NCI-H526 (cell line): ENCODE data around the gene ZFP69B.
"Not testable (repeated sequence)": the region's sequence is repeated elsewhere in the genome, so short reads cannot be mapped to it uniquely, and the experiment has no call there.

ENCODE experiments used
- DNase-seq, 2 experiments: peaks; one replicate each; lab custom pipeline; 2025; lab: John Stamatoyannopoulos, UW

ZFP69B gene

GRCh38 chr1:40435876-40436275 is 14.4 kb upstream of the ZFP69B start:
- no peak for DNase-seq

- peak in 1 of 2 experiments; percentile 72 for DNase-seq
Measured at GRCh38 chr1:40438391-40439015, 11.8 kb upstream of the ZFP69B start.

- DNase-seq = no peak
Measured at GRCh38 chr1:40439247-40439646, 11.0 kb upstream of the ZFP69B start.

GRCh38 chr1:40450495-40451237 is 390 bp downstream of the ZFP69B start:
- peak; percentile 60 to 68 for DNase-seq

- DNase-seq = no peak
Measured at GRCh38 chr1:40451238-40451585, 936 bp downstream of the ZFP69B start.

- DNase-seq = no peak
Measured at GRCh38 chr1:40454873-40455272, 4.6 kb downstream of the ZFP69B start.

- DNase-seq = no peak
Measured at GRCh38 chr1:40462956-40463590, 12.8 kb downstream of the ZFP69B start.

- DNase-seq = no peak
Measured at GRCh38 chr1:40469327-40469726, 19.1 kb downstream of the ZFP69B start.

- DNase-seq = no peak
Measured at GRCh38 chr1:40475268-40475667, 25.0 kb downstream of the ZFP69B start.

- peak; percentile 60 to 95 for DNase-seq
Measured at GRCh38 chr1:40476924-40477677, 26.8 kb downstream of the ZFP69B start, which contains the start of gene ZFP69. ZFP69 (plus strand) TSS chr1:40477290; CDS start chr1:40479362, 2,072 bp downstream.

- peak in 1 of 2 experiments; percentile 65 for DNase-seq
Measured at GRCh38 chr1:40477678-40478053, 27.4 kb downstream of the ZFP69B start.

- DNase-seq = no peak
Measured at GRCh38 chr1:40478276-40478675, 28.0 kb downstream of the ZFP69B start.

- DNase-seq = no peak
Measured at GRCh38 chr1:40479156-40479555, 28.9 kb downstream of the ZFP69B start.

GRCh38 chr1:40495315-40495903 is 45.1 kb downstream of the ZFP69B start:
- no peak for DNase-seq

- DNase-seq = not testable (repeated sequence)
Measured at GRCh38 chr1:40502651-40503050, 52.4 kb downstream of the ZFP69B start.

GRCh38 chr1:40507973-40508372 is 57.7 kb downstream of the ZFP69B start:
- DNase-seq = no peak

GRCh38 chr1:40508375-40509341 is 58.4 kb downstream of the ZFP69B start, which contains the start of gene EXO5:
EXO5 (plus strand) TSS chr1:40508767; CDS start chr1:40514545, 5,778 bp downstream.
- DNase-seq = peak; percentile 51 to 92
